SK-N-MC (cell line): ENCODE data around the gene ITPRID1.

ENCODE experiments used
- EZH2 ChIP-seq: fragments of 200-600 bp; sonication (generic); IDR thresholded peaks from one replicate; pipeline ENCODE4 v1.6.1; 2017; ENCODE audit warnings: antibody characterized with exemption
- FOXP2 ChIP-seq: optimal IDR thresholded peaks from 2 replicates; pipeline ENCODE3; 2011; ENCODE audit warnings: mild to moderate bottlenecking, moderate library complexity; ENCODE audit not compliant: insufficient read depth; ENCODE audit errors: extremely low read length, control extremely low read depth
- POLR2AphosphoS5 ChIP-seq: IDR thresholded peaks from 2 replicates; pipeline ENCODE4 v1.6.1; 2012; ENCODE audit warnings: mild to moderate bottlenecking, low read depth, low read length, borderline replicate concordance

DNA sequence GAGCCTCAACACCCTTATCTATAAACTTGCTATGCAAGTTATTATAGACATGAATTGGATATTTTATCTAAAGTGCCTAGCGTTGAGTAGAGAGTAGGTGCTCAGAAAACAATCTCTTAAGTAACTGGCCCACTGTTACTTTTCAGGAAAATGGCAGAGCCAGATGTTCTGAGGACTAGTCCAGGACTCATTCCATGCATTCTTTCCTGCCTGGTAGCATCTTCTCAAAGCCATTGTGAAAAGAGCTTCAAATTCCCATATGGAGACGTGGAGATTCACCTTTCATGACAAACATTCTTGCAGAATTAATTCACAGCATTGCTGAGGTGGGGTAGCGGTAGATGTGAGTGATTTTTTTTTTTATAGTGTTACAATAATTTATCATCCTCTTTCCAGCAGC is 35.9 kb upstream of the ITPRID1 start:
- TF ChIP-seq POLR2AphosphoS5 (no peak), EZH2 (no peak), FOXP2 (no peak)
